HEK293 (cell line): ENCODE measurements around the gene MAP4K4.

ENCODE experiments used
- CTCF ChIA-PET: fragments of 350-600 bp; formaldehyde crosslinking; extraction: SDS; loops from one replicate; lab custom pipeline; 2021; ENCODE audit warnings: antibody characterized with exemption; lab: Yijun Ruan, JAX
- POLR2A ChIA-PET: fragments of 300-600 bp; formaldehyde crosslinking; extraction: SDS; loops from one replicate; lab custom pipeline; 2020; ENCODE audit warnings: antibody characterized with exemption, inconsistent platforms; lab: Yijun Ruan, JAX
- H3K27ac ChIP-seq: fragments of 200-500 bp; sonication (Bioruptor generic); 2 replicates; pipeline ENCODE4 v1.5.1; 2014; ENCODE audit warnings: low read depth, low read length, control low read depth, inconsistent platforms; ENCODE audit errors: extremely low read depth
- H3K36me3 ChIP-seq, 2 experiments: fragments of 200-500 bp in 1 of 2; sonication (Bioruptor generic) in 1 of 2; 1 replicate in 1 of 2; 2 replicates in 1 of 2; pipeline ENCODE4 v1.5.1; 2014 to 2017; ENCODE audit warnings: inconsistent platforms in 2 of 2, low read length in 2 of 2; ENCODE audit not compliant: control insufficient read depth in 2 of 2, insufficient read depth in 1 of 2
- H3K4me1 ChIP-seq: fragments of 200-500 bp; sonication (Bioruptor generic); 2 replicates; pipeline ENCODE4 v1.5.1; 2014; ENCODE audit warnings: mild to moderate bottlenecking, low read length, inconsistent platforms; ENCODE audit not compliant: control insufficient read depth, insufficient read depth
- H3K4me3 ChIP-seq: 2 replicates; pipeline ENCODE4 v1.5.1; 2011; ENCODE audit warnings: low read depth, mild to moderate bottlenecking, control low read depth, low read length, moderate library complexity
- H3K9me3 ChIP-seq: fragments of 200-500 bp; sonication (Bioruptor generic); 2 replicates; pipeline ENCODE4 v1.5.1; 2014; ENCODE audit warnings: low read depth, low read length, inconsistent platforms; ENCODE audit not compliant: control insufficient read depth, insufficient read depth
- BCL11A ChIP-seq: fragments of 450-650 bp; formaldehyde crosslinking; IDR thresholded peaks from 2 replicates; pipeline ENCODE4 v1.5.1; 2016; ENCODE audit warnings: low read depth, missing biosample characterization, missing genetic modification characterization
- BCL6B ChIP-seq: fragments of 450-650 bp; formaldehyde crosslinking; IDR thresholded peaks from 2 replicates; pipeline ENCODE4 v1.5.1; 2017; ENCODE audit warnings: missing biosample characterization, missing genetic modification characterization
- FEZF1 ChIP-seq: fragments of 450-650 bp; formaldehyde crosslinking; IDR thresholded peaks from 2 replicates; pipeline ENCODE4 v1.5.1; 2016; ENCODE audit warnings: missing biosample characterization, missing genetic modification characterization
- INSM2 ChIP-seq: fragments of 450-650 bp; formaldehyde crosslinking; IDR thresholded peaks from 2 replicates; pipeline ENCODE4 v1.5.1; 2016; ENCODE audit warnings: missing biosample characterization, missing genetic modification characterization
- SCRT1 ChIP-seq: fragments of 450-650 bp; formaldehyde crosslinking; IDR thresholded peaks from 2 replicates; pipeline ENCODE4 v1.5.1; 2016; ENCODE audit warnings: missing biosample characterization, missing genetic modification characterization, borderline replicate concordance
- TCF7L2 ChIP-seq: IDR thresholded peaks from 2 replicates; pipeline ENCODE4 v1.6.1; 2011; ENCODE audit warnings: low read depth, mild to moderate bottlenecking, inconsistent platforms, low read length, moderate library complexity, borderline replicate concordance
- ZBTB10 ChIP-seq: fragments of 450-650 bp; formaldehyde crosslinking; IDR thresholded peaks from 2 replicates; pipeline ENCODE4 v1.5.1; 2016; ENCODE audit warnings: missing biosample characterization, missing genetic modification characterization
- ZBTB11 ChIP-seq: fragments of 450-650 bp; formaldehyde crosslinking; conservative IDR thresholded peaks from 2 replicates; pipeline ENCODE4 v1.5.1; 2016; ENCODE audit warnings: low read depth, missing biosample characterization, missing genetic modification characterization
- ZNF10 ChIP-seq: fragments of 450-650 bp; formaldehyde crosslinking; IDR thresholded peaks from 2 replicates; pipeline ENCODE4 v1.5.1; 2017; ENCODE audit warnings: missing biosample characterization, missing genetic modification characterization
- ZNF175 ChIP-seq: fragments of 450-650 bp; formaldehyde crosslinking; IDR thresholded peaks from 2 replicates; pipeline ENCODE4 v1.5.1; 2016; ENCODE audit warnings: missing biosample characterization, missing genetic modification characterization
- ZNF350 ChIP-seq: fragments of 450-650 bp; formaldehyde crosslinking; IDR thresholded peaks from 2 replicates; pipeline ENCODE4 v1.5.0; 2017; ENCODE audit warnings: missing biosample characterization, mild to moderate bottlenecking, missing genetic modification characterization
- ZNF473 ChIP-seq: fragments of 450-650 bp; formaldehyde crosslinking; IDR thresholded peaks from 2 replicates; pipeline ENCODE4 v1.5.1; 2017; ENCODE audit warnings: missing biosample characterization, missing genetic modification characterization
- ZNF510 ChIP-seq: fragments of 450-650 bp; formaldehyde crosslinking; IDR thresholded peaks from 2 replicates; pipeline ENCODE4 v1.5.1; 2018; ENCODE audit warnings: mild to moderate bottlenecking, missing genetic modification characterization, missing biosample characterization; ENCODE audit not compliant: insufficient replicate concordance
- ZNF544 ChIP-seq: fragments of 450-650 bp; formaldehyde crosslinking; IDR thresholded peaks from 2 replicates; pipeline ENCODE4 v1.5.0; 2017; ENCODE audit warnings: missing biosample characterization, missing genetic modification characterization
- ZNF549 ChIP-seq: fragments of 450-650 bp; IDR thresholded peaks from 2 replicates; pipeline ENCODE4 v1.5.1; 2018; ENCODE audit warnings: missing biosample characterization, missing genetic modification characterization, mild to moderate bottlenecking, inconsistent platforms, moderate library complexity
- ZNF596 ChIP-seq: fragments of 450-650 bp; IDR thresholded peaks from 2 replicates; pipeline ENCODE4 v1.5.0; 2018; ENCODE audit warnings: missing biosample characterization, mild to moderate bottlenecking, missing genetic modification characterization, moderate library complexity
- ZNF600 ChIP-seq: fragments of 450-650 bp; formaldehyde crosslinking; IDR thresholded peaks from 2 replicates; pipeline ENCODE4 v1.5.1; 2016; ENCODE audit warnings: missing biosample characterization, missing genetic modification characterization
- ZNF629 ChIP-seq: fragments of 450-650 bp; formaldehyde crosslinking; IDR thresholded peaks from 2 replicates; pipeline ENCODE4 v1.5.1; 2017; ENCODE audit warnings: missing biosample characterization, missing genetic modification characterization
- ZNF654 ChIP-seq: fragments of 450-650 bp; formaldehyde crosslinking; IDR thresholded peaks from 2 replicates; pipeline ENCODE4 v1.5.1; 2016; ENCODE audit warnings: low read depth, missing biosample characterization, missing genetic modification characterization
- ZNF670 ChIP-seq: fragments of 450-650 bp; formaldehyde crosslinking; IDR thresholded peaks from 2 replicates; pipeline ENCODE4 v1.5.1; 2016; ENCODE audit warnings: missing biosample characterization, missing genetic modification characterization, low read depth
- ZNF707 ChIP-seq: fragments of 450-650 bp; formaldehyde crosslinking; IDR thresholded peaks from 2 replicates; pipeline ENCODE4 v1.5.1; 2016; ENCODE audit warnings: missing biosample characterization, missing genetic modification characterization
- ZNF747 ChIP-seq: fragments of 450-650 bp; formaldehyde crosslinking; IDR thresholded peaks from 2 replicates; pipeline ENCODE4 v1.5.1; 2016; ENCODE audit warnings: missing biosample characterization, missing genetic modification characterization
- ZNF768 ChIP-seq: fragments of 450-650 bp; formaldehyde crosslinking; IDR thresholded peaks from 2 replicates; pipeline ENCODE4 v1.5.1; 2018; ENCODE audit warnings: missing biosample characterization, mild to moderate bottlenecking, missing genetic modification characterization
- ZNF791 ChIP-seq: fragments of 450-650 bp; formaldehyde crosslinking; IDR thresholded peaks from 2 replicates; pipeline ENCODE4 v1.5.1; 2016; ENCODE audit warnings: missing biosample characterization, missing genetic modification characterization
- ZNF792 ChIP-seq: fragments of 450-650 bp; formaldehyde crosslinking; IDR thresholded peaks from 2 replicates; pipeline ENCODE4 v1.5.1; 2016; ENCODE audit warnings: missing biosample characterization, missing genetic modification characterization
- ZSCAN23 ChIP-seq: fragments of 450-650 bp; formaldehyde crosslinking; IDR thresholded peaks from 2 replicates; pipeline ENCODE4 v1.5.1; 2016; ENCODE audit warnings: missing biosample characterization, missing genetic modification characterization
- ZXDB ChIP-seq: fragments of 450-650 bp; formaldehyde crosslinking; IDR thresholded peaks from 2 replicates; pipeline ENCODE4 v1.5.1; 2016; ENCODE audit warnings: missing biosample characterization, missing genetic modification characterization

MAP4K4 gene

GRCh38 chr2:101893681-101894381 is 196.3 kb downstream of the MAP4K4 start:
- peaks cover 11 to 61% of the 10 kb centered on the region in 2 experiments; a peak in 2 of 3 replicates for H3K36me3 ChIP-seq
- no peak overlapping the region for H3K4me3 ChIP-seq
- TF ChIP-seq ZNF596 (tag by site-specific recombination) (no peak), ZNF175 (tag by site-specific recombination) (no peak), ZBTB10 (tag by site-specific recombination) (no peak), ZNF792 (tag by site-specific recombination) (no peak), ZNF544 (no peak), ZNF350 (tag by site-specific recombination) (no peak), TCF7L2 (no peak), ZSCAN23 (no peak), ZNF10 (tag by site-specific recombination) (no peak)
- ChIA-PET CTCF (interaction anchor here (5.0 kb wide), 1 partner anchor 10 kb away, joined by 27 read pairs; no protein-coding TSS in a partner anchor), POLR2A (no interaction called here)
- H3K27ac ChIP-seq = no peak overlapping the region
- no peaks in the 10 kb centered on the region for H3K4me1 ChIP-seq
- no peaks in the 10 kb centered on the region for H3K9me3 ChIP-seq

GRCh38 chr2:101895039-101895438 is 197.5 kb downstream of the MAP4K4 start:
- POLR2A ChIA-PET = no interaction called here
- TF ChIP-seq ZNF670 (tag by site-specific recombination) = no peak
- no peak for TF ChIP-seq ZNF600
- no peak for TF ChIP-seq SCRT1
- TF ChIP-seq FEZF1 = no peak
- TF ChIP-seq ZNF768 (tag by site-specific recombination) = no peak
- no peak for TF ChIP-seq ZNF596 (tag by site-specific recombination)
- no peak for TF ChIP-seq ZNF175 (tag by site-specific recombination)
- no peak for TF ChIP-seq ZNF510 (tag by site-specific recombination)
- TF ChIP-seq ZNF473 (tag by site-specific recombination) = no peak
- TF ChIP-seq ZNF747 = no peak
- no peak for TF ChIP-seq ZXDB
- TF ChIP-seq ZNF629 = no peak
- no peak for TF ChIP-seq ZNF791
- no peak for TF ChIP-seq BCL11A (tag by site-specific recombination)
- TF ChIP-seq ZBTB11 = no peak
- TF ChIP-seq ZNF549 (tag by site-specific recombination) = no peak
- TF ChIP-seq BCL6B (tag by site-specific recombination) = no peak
- TF ChIP-seq ZNF707 = no peak
- TF ChIP-seq ZNF654 (tag by site-specific recombination) = no peak
- TF ChIP-seq INSM2 (tag by site-specific recombination) = no peak
- Histone ChIP-seq H3K4me1 (no peaks in the 10 kb centered on the region), H3K9me3 (no peaks in the 10 kb centered on the region), H3K4me3 (no peak overlapping the region), H3K36me3 (peaks cover 11 to 52% of the 10 kb centered on the region in 2 experiments; a peak in 1 of 3 replicates), H3K27ac (no peak overlapping the region)
- CTCF ChIA-PET = interaction anchor here (5.0 kb wide), 1 partner anchor 11 kb away, joined by 27 read pairs; no protein-coding TSS in a partner anchor
